Epithelial cell of prostate (primary cell): Measurements from ENCODE around the gene NLRP6.
"Not testable (repeated sequence)": the region's sequence is repeated elsewhere in the genome, so short reads cannot be mapped to it uniquely, and the experiment has no call there.

ENCODE experiments used
- DNase-seq: peaks from one replicate; pipeline ENCODE4 v3.0.0-alpha.2; 2011; ENCODE audit warnings: low read depth, low spot score
- H3K27ac ChIP-seq: fragments of 450-650 bp; 2 replicates; pipeline ENCODE4 v1.5.1; 2017; ENCODE audit warnings: mild to moderate bottlenecking

Gene NLRP6

DNA sequence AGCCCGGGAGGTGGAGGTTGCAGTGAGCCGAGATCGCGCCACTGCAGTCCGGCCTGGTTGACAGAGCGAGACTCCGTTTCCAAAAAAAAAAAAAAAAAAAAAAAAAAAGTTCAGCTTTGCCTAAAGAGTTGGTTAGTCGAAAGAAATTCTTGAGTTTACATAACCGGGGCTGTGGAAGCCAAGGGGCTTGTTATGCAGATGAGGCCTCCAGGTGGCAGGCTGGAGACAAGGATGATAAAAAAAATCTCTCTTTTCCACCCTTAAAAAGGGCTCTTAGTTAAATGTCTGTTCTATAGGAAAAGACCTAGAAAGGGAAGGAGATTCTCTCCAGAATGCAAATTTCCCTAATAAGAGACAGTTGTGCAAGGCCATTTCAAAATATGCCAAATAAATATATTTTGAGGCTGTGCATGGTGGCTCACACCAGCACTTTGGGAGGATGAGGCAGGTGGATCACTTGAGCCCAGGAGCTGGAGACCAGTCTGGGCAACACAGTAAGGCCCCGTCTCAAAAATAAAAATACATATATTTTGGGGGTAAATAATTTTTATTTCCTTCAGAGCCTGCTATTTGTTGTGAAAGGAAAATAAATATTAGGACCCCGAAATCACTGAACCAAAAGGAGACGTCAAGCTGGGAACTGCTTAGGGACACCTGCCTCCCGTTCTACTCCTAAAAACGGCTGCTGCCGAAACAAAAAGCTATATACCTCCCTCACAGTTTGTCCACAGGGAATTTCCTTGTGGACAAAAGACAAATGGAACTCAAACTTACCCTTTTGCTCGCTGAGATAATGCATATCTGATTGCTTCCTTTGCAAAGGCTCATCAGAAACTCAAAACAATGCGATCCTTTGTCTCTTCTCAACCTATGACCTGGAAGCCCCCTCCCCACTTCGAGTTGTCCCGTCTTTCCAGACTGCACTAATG is 27.0 kb downstream of the NLRP6 start:
- no peak for DNase-seq
- H3K27ac ChIP-seq: no peak overlapping the region

DNA sequence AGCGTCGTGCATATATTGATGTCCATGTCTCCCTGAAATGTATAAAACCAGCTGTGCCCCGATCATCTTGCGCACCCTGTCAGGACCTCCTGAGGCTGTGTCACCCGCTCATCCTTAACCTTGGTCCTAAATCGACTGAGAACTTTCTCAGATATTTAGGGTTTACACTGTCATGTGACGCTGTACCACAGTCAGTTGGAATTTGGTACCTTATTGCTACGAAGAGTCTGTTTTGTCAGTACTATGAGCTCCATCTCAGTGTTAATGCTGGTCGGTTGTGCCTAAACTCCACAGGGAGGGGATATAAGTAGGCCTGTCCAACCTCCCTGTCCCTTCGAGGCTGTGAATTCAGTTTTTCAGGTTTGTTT is 27.6 kb downstream of the NLRP6 start:
- H3K27ac ChIP-seq: no peak overlapping the region

DNA sequence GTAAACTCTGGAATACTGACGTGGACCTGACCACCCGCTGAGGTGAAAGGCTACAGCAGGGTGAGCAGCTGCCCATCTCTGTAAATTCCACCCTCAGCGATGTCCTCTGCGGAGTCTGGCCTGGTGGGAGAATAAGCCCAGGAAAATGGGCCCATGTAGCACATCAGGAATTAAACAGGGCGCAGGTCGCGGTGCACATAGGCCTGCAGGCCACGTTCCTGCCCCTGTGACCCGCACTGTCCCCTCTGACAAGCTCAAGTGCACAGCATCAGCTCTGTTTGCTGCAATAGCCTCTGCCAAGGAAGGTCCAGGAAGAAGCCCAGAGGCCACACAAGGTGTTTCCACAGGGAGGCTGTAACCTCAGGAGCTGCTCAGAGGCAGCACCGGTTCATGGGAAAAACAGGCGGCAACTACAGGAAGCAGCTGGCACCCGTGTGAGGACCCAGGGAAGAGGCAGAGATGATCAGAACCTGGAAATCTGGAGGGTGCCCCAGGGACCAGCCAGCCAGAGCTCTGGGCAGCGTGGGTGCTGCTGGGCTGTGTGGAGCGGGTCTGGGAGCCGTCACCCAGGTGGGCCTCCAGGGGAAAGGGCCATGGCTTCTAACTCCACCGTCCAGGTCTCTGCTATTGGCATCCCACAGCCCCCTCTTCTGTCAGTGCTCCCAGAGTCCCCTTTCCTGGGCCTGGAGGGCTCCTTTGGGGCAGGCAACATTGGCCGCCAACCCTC is 28.6 kb downstream of the NLRP6 start:
- H3K27ac ChIP-seq: no peak overlapping the region
- DNase-seq: no peak

More for the DNA sequence above, 27.6 kb downstream of the NLRP6 start:
- no peak for DNase-seq

DNA sequence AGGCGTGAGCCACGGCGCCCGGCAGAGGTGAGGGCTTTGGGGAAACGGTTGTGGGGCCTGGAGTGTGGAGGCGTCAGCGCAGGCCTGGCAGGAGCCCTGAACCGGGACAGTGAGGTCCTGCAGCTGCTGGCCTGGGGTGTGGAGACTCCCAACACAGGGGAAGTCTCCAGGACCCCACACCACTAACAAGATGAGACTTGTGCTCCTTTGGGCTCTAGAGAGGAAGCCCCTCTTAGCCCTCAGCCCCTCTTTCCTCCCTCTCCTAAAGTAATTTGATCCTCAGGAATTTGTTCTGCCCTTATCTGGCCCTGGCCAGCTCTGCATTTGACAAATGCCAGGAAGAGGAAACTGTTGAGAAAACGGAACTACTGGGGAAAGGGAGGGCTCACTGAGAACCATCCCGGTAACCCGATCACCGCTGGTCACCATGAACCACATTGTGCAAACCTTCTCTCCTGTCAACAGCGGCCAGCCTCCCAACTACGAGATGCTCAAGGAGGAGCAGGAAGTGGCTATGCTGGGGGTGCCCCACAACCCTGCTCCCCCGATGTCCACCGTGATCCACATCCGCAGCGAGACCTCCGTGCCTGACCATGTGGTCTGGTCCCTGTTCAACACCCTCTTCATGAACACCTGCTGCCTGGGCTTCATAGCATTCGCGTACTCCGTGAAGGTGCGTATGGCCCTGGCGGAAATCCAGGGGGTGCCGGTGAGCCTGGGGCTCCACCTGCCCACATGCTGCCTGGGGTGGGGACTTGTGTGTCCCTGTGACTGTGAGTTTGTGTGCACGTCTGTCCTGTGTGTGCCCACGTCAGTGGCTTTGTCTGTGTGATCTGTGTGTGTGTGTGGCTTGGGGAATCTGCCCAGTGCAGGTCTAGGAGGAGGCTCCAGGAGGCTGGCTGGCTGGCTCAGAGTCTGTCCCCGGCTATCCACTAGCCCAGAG is 29.8 kb downstream of the NLRP6 start, which contains the start of gene IFITM2:
TSS of gene IFITM2 (plus strand) at position 51 of the 943 bp plus-strand sequence. CDS start at position 428, 377 bp downstream.
- not testable (repeated sequence) for DNase-seq, H3K27ac ChIP-seq

DNA sequence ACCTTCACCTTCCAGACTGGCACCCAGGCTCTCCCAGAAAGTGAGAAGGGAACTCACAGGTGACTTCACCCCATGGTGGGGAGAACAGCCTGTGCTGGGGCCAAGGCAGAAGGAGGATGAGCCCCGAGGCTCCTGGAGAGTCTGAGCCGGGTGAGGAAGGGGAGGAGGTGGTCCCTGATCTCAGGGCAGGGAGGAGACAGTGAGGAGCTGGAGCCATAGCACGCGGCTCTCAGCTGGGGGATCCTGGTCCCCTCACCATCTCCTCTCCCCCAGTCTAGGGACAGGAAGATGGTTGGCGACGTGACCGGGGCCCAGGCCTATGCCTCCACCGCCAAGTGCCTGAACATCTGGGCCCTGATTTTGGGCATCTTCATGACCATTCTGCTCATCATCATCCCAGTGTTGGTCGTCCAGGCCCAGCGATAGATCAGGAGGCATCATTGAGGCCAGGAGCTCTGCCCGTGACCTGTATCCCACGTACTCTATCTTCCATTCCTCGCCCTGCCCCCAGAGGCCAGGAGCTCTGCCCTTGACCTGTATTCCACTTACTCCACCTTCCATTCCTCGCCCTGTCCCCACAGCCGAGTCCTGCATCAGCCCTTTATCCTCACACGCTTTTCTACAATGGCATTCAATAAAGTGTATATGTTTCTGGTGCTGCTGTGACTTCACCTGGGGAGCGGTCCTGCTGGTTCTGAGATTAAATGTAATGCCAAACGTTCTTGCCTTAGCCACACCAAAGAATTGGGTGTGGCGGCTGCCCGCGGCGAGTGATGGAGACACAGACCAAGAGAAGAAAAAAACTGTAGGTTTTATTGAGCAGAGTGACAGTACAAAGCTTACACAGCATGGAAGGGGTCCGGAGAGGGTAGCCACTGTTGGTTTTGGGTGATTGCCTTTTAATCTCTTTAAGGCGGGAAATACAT is 30.8 kb downstream of the NLRP6 start:
- not testable (repeated sequence) for DNase-seq
- H3K27ac ChIP-seq: peak overlapping the region; percentile 24

DNA sequence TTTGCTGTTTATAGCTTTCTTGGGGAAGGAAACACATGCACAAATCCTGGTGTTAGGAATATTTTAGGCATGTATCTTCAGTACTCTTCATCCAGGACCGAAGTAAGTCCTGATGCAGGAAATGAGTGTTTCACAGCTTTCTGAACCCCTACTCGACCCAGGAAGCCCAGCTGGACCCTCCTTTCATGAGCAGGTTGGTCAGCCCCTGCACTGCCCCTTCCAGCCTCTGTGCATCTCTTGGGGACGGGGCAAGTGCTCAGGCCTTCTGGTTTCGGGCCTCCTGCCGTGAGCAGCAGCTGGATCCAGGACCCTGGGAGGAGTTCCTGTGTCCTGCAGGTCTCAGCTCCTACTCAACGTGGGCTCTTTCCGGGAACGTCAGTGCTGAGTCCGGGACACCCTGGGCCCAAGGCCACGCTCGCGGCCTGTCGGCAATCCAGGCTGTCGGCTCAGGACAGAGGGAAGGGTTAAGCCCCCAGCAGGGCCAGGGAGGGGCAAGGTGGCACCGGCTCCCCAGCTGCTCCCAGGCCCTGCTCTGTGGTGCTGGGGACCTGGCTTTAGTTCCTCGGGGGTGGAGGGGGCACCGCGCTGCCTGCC is 31.9 kb downstream of the NLRP6 start:
- DNase-seq: not testable (repeated sequence)
- peak overlapping the region; percentile 24 for H3K27ac ChIP-seq

DNA sequence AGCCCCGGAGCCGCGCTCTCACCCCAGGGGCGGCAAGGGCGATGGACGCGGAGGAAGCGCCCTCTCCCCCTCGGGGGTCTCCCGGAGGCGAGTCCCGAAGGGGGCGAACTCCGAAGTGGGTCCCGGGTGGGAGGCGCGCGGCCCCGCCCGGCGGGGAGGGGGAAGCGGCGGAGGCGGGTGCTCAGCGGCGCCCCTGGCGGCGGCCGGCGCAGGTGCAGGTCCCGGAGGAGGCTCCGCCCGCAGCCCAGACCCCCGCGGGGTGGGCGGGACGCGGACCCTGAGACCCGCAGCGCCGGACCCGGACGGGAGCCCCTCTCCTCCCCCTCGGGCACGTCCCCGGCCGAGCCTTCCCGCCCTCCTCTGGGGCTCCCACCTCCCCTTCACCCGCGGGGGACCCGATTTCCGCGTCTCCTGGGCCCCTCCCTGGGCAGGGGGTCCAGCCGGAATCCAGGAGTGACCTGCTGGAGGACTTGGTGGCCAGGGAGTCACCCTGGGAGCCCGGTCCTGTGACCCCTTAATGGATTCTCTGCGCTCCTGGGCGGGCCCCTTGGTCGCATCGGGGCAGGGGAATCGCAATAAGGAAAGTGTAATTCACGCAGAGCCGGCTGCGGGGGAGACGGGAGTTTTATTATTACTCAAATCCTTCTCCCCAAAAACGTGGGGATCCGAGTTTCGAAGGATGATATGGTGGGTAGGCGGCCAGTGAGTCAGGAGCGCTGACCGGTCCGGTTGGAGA is 33.0 kb downstream of the NLRP6 start:
- not testable (repeated sequence) for DNase-seq, H3K27ac ChIP-seq

DNA sequence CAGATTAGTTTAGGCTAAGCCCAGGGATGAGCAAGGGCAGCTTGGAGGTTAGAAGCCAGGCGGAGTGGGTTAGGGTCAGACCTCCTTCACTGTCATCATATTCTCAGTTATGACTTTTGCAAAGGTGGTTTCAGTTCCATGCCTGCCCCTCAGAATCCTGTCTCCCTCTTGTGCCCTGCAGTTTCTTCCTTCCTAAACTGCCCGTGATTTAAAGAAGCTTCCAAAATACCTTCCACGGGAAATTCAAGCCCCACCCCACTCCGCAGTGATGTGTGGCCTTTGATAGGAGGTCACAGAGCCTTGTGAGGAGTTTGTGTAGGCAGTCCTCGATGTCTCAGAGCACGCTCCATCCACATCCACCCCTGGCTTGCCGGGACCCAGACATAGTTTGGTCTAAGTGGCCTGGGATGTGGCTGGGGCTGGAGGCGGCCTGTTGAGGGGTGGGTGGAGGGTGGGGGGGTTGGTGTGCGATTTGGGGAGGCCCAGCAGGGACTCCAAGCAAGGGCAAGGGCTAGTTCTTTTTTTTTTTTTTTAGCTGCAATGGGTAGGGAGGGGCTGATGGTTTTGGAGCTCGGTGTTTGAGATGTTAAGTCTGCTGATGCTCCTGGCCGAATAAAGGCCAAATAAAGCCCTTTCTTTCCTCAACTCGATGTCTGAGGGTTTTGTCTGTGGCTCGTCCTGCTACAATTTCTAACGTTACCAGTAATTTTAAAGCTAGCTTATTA is 34.0 kb downstream of the NLRP6 start:
- H3K27ac ChIP-seq: no peak overlapping the region
- no peak for DNase-seq

DNA sequence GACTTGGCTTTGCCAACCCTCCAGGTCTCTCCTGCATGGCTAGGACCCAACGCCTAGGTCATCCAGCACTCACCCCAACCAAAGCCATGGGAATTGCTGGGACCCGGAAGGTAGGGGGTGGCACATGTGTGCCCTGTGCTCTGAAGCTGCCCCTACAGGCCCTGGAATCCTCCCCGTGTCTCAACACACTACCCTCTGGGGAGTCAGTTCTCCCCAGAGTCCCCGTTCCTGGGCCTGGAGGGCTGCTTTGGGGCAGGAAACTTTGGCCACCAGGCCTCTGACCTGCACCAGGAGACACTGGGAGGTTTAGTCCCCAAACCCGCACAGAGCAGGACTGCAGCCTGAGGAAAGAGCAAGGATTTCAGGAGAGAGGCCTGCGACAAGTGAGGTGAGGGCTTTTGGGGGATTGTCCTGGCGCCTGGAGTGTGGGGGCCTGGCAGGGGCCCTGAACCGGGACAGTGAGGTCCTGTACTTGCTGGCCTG is 35.1 kb downstream of the NLRP6 start:
- H3K27ac ChIP-seq: no peak overlapping the region
- no peak for DNase-seq

DNA sequence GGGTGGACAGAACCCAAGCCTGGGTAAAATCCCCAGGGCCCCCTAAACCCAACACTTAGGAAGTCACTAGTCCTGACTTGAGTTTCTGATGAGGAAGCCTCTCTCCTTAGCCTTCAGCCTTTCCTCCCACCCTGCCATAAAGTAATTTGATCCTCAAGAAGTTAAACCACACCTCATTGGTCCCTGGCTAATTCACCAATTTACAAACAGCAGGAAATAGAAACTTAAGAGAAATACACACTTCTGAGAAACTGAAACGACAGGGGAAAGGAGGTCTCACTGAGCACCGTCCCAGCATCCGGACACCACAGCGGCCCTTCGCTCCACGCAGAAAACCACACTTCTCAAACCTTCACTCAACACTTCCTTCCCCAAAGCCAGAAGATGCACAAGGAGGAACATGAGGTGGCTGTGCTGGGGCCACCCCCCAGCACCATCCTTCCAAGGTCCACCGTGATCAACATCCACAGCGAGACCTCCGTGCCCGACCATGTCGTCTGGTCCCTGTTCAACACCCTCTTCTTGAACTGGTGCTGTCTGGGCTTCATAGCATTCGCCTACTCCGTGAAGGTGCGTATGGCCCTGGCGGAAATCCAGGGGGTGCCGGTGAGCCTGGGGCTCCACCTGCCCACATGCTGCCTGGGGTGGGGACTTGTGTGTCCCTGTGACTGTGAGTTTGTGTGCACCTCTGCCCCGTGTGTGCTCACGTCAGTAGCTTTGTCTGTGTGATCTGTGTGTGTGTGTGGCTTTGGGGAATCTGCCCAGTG is 35.8 kb downstream of the NLRP6 start, which contains the start of gene IFITM1:
TSS of gene IFITM1 (plus strand) at position 254 of the 767 bp plus-strand sequence. CDS start at position 385, 131 bp downstream.
- DNase-seq: no peak
- no peak within 1 kb of the TSS for H3K27ac ChIP-seq

DNA sequence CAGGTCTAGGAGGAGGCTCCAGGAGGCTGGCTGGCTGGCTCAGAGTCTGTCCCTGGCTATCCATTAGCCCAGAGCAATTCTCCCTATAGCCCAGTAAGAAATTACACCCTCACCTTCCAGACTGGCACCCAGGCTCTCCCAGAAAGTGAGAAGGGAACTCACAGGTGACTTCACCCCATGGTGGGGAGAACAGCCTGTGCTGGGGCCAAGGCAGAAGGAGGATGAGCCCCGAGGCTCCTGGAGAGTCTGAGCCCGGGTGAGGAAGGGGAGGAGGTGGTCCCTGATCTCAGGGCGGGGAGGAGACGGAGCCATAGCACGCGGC is 36.3 kb downstream of the NLRP6 start:
- H3K27ac ChIP-seq, DNase-seq: not testable (repeated sequence)

DNA sequence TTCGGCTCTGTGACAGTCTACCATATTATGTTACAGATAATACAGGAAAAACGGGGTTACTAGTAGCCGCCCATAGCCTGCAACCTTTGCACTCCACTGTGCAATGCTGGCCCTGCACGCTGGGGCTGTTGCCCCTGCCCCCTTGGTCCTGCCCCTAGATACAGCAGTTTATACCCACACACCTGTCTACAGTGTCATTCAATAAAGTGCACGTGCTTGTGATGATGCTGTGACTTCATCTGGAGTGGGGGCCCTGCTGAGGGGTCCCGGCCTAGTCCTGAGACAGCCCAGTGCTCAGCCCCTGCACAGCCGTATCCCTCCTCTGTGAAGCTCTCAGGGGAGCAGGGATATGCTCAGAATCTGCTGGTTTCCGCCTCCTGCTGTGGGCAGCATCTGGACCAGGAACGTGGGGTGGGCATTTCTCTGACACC is 36.9 kb downstream of the NLRP6 start:
- no peak for DNase-seq

DNA sequence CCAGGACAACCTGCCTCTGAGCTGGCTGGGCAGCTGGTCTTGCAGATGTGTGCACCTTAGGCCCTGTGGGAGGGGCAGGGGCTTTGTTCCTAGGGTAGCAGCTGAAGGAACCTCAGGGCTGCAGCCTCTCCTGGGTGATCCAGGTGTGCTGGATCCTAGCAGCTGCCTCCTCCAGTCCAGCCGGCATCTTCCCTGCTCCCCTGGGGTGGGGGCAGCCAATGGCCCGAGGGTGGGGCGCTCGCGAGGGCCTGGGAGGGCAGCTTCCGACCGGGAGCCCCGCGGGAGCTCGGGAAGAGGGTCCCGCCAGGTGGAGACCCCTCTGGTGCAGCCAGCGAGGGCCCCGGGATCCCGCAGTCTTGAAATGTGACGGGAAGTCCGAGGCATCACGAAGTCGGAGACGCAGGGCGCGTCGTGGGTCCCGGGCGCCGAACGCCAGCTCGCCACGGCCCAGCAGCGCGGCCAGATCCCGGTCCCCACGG is 37.3 kb downstream of the NLRP6 start:
- no peak overlapping the region for H3K27ac ChIP-seq
- DNase-seq: no peak

More for the DNA sequence above, 36.9 kb downstream of the NLRP6 start:
- H3K27ac ChIP-seq: no peak overlapping the region

DNA sequence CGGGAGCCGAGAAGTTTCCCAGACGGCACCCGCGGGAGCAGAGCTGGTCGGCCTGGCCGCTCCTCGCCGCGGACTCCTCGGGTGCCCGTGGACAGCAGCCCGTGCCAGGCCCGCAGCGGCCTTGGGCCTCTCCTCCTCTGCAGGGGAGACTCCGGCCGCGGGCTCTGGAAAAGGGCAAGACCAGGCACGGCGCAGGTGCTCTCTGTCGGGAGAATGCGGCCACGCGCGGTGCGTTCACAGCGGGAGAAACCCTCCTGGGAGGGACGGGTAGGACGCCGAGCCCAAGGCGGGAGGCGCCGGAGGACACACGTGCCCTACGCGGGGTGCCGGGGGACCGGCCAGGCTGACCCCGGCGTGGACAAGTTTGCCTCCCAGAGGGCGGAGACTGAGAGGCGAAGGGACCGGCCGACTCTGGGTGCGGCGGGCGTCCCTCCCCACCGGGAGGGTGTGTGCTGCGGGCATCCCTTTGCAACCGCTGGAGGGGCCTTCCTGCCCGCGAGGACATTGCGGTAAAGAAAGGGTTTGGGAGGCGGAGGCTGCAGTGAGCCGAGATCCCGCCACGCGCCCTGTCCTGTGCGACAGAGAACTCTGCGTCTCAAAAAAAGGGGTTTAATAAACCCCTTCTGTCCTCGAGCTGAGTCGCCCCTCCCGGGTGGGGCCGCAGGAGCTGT is 38.0 kb downstream of the NLRP6 start:
- no peak overlapping the region for H3K27ac ChIP-seq
- no peak for DNase-seq

DNA sequence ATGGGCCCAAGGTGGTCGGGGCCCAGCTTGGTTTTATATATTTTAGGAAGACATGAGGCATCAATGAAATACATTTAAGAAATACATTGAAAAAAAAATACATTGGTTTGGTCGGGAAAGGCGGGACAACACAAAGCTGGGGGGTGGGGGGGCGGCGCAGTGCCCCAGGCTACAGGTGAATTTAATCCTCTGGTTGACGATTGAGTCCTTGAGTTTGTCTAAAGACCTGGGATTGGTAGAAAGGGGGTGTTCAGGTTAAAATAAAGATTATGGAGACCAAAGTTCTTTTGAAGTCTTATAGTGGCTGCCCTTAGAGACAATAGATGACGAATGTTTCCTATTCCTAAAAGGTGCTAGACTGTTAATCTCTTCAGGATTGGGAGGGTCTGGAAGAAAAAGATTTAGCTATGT is 38.7 kb downstream of the NLRP6 start:
- no peak overlapping the region for H3K27ac ChIP-seq
- DNase-seq: no peak
